AG04450 (cell line): Measurements from ENCODE around the gene ARHGEF17. TPM values are rescaled to one million over a fixed set of nuclear protein-coding genes. Genes with fewer than 3 reads are reported as not detected.

ENCODE experiments used
- CTCF ChIA-PET: fragments of 300-600, 350-600 bp; formaldehyde crosslinking; extraction: SDS; loops from one replicate; lab custom pipeline; 2022; ENCODE audit warnings: antibody characterized with exemption, inconsistent platforms; lab: Charles Lee
- POLR2A ChIA-PET: fragments of 350-600 bp; formaldehyde crosslinking; extraction: SDS; loops from one replicate; lab custom pipeline; 2021; ENCODE audit warnings: antibody characterized with exemption, inconsistent platforms; lab: Yijun Ruan, JAX
- DNase-seq: peaks from one replicate; pipeline ENCODE4 v3.0.0-alpha.2; 2011; ENCODE audit warnings: low read depth, low spot score
- H3K27ac ChIP-seq: one replicate; pipeline ENCODE4 v1.5.1; 2012; ENCODE audit warnings: low read depth, low read length, control low read depth
- H3K27me3 ChIP-seq: one replicate; pipeline ENCODE4 v1.6.0; 2012; ENCODE audit warnings: low read length; ENCODE audit not compliant: control insufficient read depth, insufficient read depth
- H3K4me3 ChIP-seq: 2 replicates; pipeline ENCODE4 v1.5.1; 2011; ENCODE audit warnings: mild to moderate bottlenecking, low read depth, low read length, control low read depth
- H3K9me3 ChIP-seq: 2 replicates; pipeline ENCODE4 v1.5.1; 2012; ENCODE audit warnings: low read length; ENCODE audit not compliant: control insufficient read depth, insufficient read depth
- CTCF ChIP-seq: IDR thresholded peaks from 2 replicates; pipeline ENCODE4 v1.5.1; 2011; ENCODE audit warnings: low read depth, low read length, control low read depth, inconsistent platforms
- polyA plus RNA-seq: library from polyadenylated mRNA; depleted of rRNA; stranded (reverse); fragments of >200 nt; gene quantifications from 2 replicates; pipeline ENCODE4 v1.2.3, GENCODE V29; 2011

ARHGEF17 gene
- polyA plus RNA-seq, 1 experiment = 30.6 TPM

- no peaks in the 10 kb centered on the region for H3K27me3 ChIP-seq
- no peak overlapping the region for H3K27ac ChIP-seq
- POLR2A ChIA-PET = no interaction called here
- no peak for DNase-seq
- H3K9me3 ChIP-seq = no peaks in the 10 kb centered on the region
- no peak overlapping the region for H3K4me3 ChIP-seq
- CTCF ChIA-PET = interaction anchor here (0.5 to 2.2 kb wide), 6 partner anchors 21 to 322 kb away, joined by 3 to 7 read pairs (median 4); no protein-coding TSS in a partner anchor
- no peak for TF ChIP-seq CTCF
These were observed 50.0 kb downstream of the ARHGEF17 start for GRCh38 chr11:73358071-73358470.

- Histone ChIP-seq H3K4me3 (no peak overlapping the region), H3K27me3 (no peaks in the 10 kb centered on the region), H3K27ac (no peak overlapping the region), H3K9me3 (no peaks in the 10 kb centered on the region)
- DNase-seq = no peak
- ChIA-PET POLR2A (interaction anchor here (1.0 kb wide), 1 partner anchor 13 kb away, joined by 3 read pairs; no protein-coding TSS in a partner anchor), CTCF (interaction anchor here (0.6 to 7.3 kb wide), 3 partner anchors 8 to 634 kb away, joined by 3 to 74 read pairs (median 13); no protein-coding TSS in a partner anchor)
- TF ChIP-seq CTCF = no peak
These were observed 51.3 kb downstream of the ARHGEF17 start for GRCh38 chr11:73359341-73359740.

GRCh38 chr11:73359930-73360742, 52.1 kb downstream of the ARHGEF17 start:
- Histone ChIP-seq H3K9me3 (no peaks in the 10 kb centered on the region), H3K4me3 (no peak overlapping the region), H3K27me3 (no peaks in the 10 kb centered on the region), H3K27ac (no peak overlapping the region)
- ChIA-PET CTCF (interaction anchor here (0.9 to 7.3 kb wide), 4 partner anchors 9 to 61 kb away, joined by 3 to 74 read pairs (median 8); no protein-coding TSS in a partner anchor), POLR2A (interaction anchor here (1.0 kb wide), 2 partner anchors 16 to 53 kb away, joined by 3 read pairs; partner anchors contain the start of gene RELT)
- peak; percentile 61 for TF ChIP-seq CTCF
- no peak for DNase-seq

- Histone ChIP-seq H3K27ac (no peak overlapping the region), H3K9me3 (no peaks in the 10 kb centered on the region; the same call in 1 of the 2 replicates), H3K4me3 (no peak overlapping the region), H3K27me3 (no peaks in the 10 kb centered on the region)
- CTCF ChIA-PET = interaction anchor here (0.9 to 7.3 kb wide), 5 partner anchors 10 to 72 kb away, joined by 3 to 74 read pairs (median 4); no protein-coding TSS in a partner anchor
- POLR2A ChIA-PET = interaction anchor here (1.0 kb wide), 2 partner anchors 15 to 54 kb away, joined by 3 read pairs; partner anchors contain the start of gene RELT
- no peak for DNase-seq
- no peak for TF ChIP-seq CTCF
These were observed 52.8 kb downstream of the ARHGEF17 start for GRCh38 chr11:73360743-73361369.
